ENCODE data around the gene XIRP2.

Gene XIRP2

GRCh38 chr2:167293943-167294775 is 405.9 kb downstream of the XIRP2 start:
- no peak for DNase-seq

DNA sequence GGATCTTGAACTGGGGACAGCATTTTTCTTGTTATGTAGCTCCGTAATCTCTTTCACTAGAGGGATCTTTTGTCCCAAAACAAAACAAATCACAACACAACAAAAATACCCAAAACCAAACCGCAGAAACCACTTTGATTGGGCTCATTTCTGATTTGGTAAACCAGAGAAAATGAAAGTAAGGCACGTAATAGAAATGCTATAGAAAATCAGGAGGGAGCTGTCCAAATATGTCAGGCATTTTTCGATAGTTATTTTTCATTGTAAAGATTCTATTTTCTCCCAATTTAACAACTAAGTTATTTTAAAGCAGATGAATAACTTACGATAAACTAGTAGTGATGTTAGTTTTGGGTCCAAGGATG is 406.5 kb downstream of the XIRP2 start:
- DNase-seq, result no peak

- DNase-seq, result no peak
These were observed 409.0 kb downstream of the XIRP2 start for GRCh38 chr2:167297292-167297691.

DNA sequence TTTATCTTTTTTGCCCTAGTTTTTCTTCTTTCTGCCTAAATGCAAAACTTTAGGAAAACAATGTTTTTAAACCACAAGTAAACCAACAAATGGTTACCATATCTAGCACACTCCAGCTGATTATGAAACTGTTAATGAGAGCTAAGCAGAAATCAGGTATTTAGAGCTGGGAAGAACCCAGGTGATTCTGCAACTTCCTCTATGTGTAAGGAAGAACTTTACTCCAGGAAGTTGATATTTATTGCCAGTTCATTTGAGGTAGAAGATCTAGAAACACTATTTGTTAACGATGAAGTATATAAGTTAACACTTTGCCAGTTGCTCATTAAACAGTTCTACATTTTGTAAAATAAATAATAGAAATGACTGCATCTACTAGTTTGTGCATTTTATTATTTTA is 409.7 kb downstream of the XIRP2 start:
- DNase-seq, result no peak
